Activated CD8-positive, alpha-beta T cell treated with anti-CD3 and anti-CD28 coated beads for 36 hours (primary cell): ENCODE data around the gene FOLR2. TPM values are rescaled to one million over a fixed set of nuclear protein-coding genes. Genes with fewer than 3 reads are reported as not detected.

Experiments
- ATAC-seq: fragments of 200-7000 bp; cut with Tn5 transposase; one replicate; pipeline ENCODE4 v1.10.0; 2021; ENCODE audit warnings: mild to moderate bottlenecking, moderate library complexity
- CTCF ChIA-PET: fragments of 350-600 bp; sonication (Branson Sonifier 250); formaldehyde crosslinking; loops from one replicate; lab custom pipeline; 2021; ENCODE audit warnings: antibody characterized with exemption; lab: Charles Lee
- POLR2A ChIA-PET: fragments of 350-600 bp; sonication (Branson Sonifier 250); formaldehyde crosslinking; loops from one replicate; lab custom pipeline; 2021; ENCODE audit warnings: antibody characterized with exemption; lab: Charles Lee
- DNase-seq: peaks from one replicate; pipeline ENCODE4 v3.0.0-alpha.2; 2020
- H3K27ac Mint-ChIP-seq: one replicate; pipeline ENCODE4 v1.8.0; 2021; ENCODE audit warnings: mild to moderate bottlenecking, mixed read lengths
- H3K27me3 Mint-ChIP-seq: one replicate; pipeline ENCODE4 v1.8.0; 2021; ENCODE audit warnings: mixed read lengths
- H3K36me3 Mint-ChIP-seq: one replicate; pipeline ENCODE4 v1.8.0; 2021; ENCODE audit warnings: low read depth, mixed read lengths
- H3K4me1 Mint-ChIP-seq: one replicate; pipeline ENCODE4 v1.8.0; 2021; ENCODE audit warnings: low read depth, mixed read lengths
- H3K4me3 Mint-ChIP-seq: one replicate; pipeline ENCODE4 v1.8.0; 2021; ENCODE audit warnings: mild to moderate bottlenecking, moderate library complexity, mixed read lengths
- H3K9me3 Mint-ChIP-seq: one replicate; pipeline ENCODE4 v1.8.0; 2021; ENCODE audit warnings: mixed read lengths
- intact Hi-C: fragments of 100-400 bp; cut with micrococcal nuclease; formaldehyde crosslinking; loops from one replicate; pipeline ENCODE4 v1.10.0; 2022
- total RNA-seq, 2 experiments: library from RNA; stranded (reverse); gene quantifications; one replicate each; pipeline ENCODE4 v1.2.3, GENCODE V29; 2021
- TF ChIP-seq, protein P1 (sequence below): fragments of 200-600 bp; IDR thresholded peaks from one replicate; pipeline ENCODE4 v1.8.0; 2022; ENCODE audit warnings: antibody characterized with exemption, mild to moderate bottlenecking

FOLR2 gene
- total RNA-seq, 2 experiments from 2014 or later = not detected

GRCh38 chr11:72228229-72228843 lies 11.7 kb downstream of the FOLR2 start:
- CTCF ChIA-PET = no interaction called here

DNA sequence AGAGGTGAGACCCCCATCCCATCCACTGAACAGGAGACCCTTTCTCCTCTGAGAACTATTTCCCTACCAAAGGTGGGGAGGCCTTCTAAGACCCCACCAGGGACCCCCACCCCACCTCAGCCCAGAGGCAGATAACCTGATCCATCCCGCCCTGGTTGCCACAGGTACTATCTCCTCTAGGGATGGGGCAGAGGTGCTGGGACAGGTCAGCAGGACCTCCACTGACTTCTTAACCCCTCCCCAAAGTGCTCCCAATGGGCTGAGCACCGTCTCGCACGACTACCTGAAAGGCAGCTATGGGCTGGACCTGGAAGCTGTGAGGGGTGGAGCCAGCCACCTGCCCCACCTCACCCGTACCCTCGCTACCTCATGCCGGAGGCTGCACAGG lies 12.2 kb downstream of the FOLR2 start:
- H3K9me3 Mint-ChIP-seq = no peaks in the 10 kb centered on the region
- H3K4me1 Mint-ChIP-seq = peaks cover 13% of the 10 kb centered on the region
- H3K4me3 Mint-ChIP-seq = no peak overlapping the region
- POLR2A ChIA-PET = no interaction called here
- peaks cover 2% of the 10 kb centered on the region for H3K36me3 Mint-ChIP-seq
- no peaks in the 10 kb centered on the region for H3K27me3 Mint-ChIP-seq
- TF ChIP-seq, protein P1, sequence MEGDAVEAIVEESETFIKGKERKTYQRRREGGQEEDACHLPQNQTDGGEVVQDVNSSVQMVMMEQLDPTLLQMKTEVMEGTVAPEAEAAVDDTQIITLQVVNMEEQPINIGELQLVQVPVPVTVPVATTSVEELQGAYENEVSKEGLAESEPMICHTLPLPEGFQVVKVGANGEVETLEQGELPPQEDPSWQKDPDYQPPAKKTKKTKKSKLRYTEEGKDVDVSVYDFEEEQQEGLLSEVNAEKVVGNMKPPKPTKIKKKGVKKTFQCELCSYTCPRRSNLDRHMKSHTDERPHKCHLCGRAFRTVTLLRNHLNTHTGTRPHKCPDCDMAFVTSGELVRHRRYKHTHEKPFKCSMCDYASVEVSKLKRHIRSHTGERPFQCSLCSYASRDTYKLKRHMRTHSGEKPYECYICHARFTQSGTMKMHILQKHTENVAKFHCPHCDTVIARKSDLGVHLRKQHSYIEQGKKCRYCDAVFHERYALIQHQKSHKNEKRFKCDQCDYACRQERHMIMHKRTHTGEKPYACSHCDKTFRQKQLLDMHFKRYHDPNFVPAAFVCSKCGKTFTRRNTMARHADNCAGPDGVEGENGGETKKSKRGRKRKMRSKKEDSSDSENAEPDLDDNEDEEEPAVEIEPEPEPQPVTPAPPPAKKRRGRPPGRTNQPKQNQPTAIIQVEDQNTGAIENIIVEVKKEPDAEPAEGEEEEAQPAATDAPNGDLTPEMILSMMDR = no peak
- intact Hi-C loops = no loop called here
- DNase-seq = no peak
- CTCF ChIA-PET = no interaction called here
- ATAC-seq = no peak
- H3K27ac Mint-ChIP-seq = no peak overlapping the region

More at GRCh38 chr11:72228229-72228843, 11.7 kb downstream of the FOLR2 start:
- Mint-ChIP-seq H3K36me3 (peaks cover 2% of the 10 kb centered on the region), H3K4me3 (no peak overlapping the region), H3K27me3 (no peaks in the 10 kb centered on the region), H3K4me1 (peaks cover 13% of the 10 kb centered on the region), H3K9me3 (no peaks in the 10 kb centered on the region), H3K27ac (no peak overlapping the region)
- ATAC-seq (no peak), DNase-seq (no peak)
- TF ChIP-seq, protein P1 = no peak
- POLR2A ChIA-PET = interaction anchor here (0.6 to 1.1 kb wide), 2 partner anchors 12 to 20 kb away, joined by 3 read pairs; no protein-coding TSS in a partner anchor
- intact Hi-C loops = no loop called here

DNA sequence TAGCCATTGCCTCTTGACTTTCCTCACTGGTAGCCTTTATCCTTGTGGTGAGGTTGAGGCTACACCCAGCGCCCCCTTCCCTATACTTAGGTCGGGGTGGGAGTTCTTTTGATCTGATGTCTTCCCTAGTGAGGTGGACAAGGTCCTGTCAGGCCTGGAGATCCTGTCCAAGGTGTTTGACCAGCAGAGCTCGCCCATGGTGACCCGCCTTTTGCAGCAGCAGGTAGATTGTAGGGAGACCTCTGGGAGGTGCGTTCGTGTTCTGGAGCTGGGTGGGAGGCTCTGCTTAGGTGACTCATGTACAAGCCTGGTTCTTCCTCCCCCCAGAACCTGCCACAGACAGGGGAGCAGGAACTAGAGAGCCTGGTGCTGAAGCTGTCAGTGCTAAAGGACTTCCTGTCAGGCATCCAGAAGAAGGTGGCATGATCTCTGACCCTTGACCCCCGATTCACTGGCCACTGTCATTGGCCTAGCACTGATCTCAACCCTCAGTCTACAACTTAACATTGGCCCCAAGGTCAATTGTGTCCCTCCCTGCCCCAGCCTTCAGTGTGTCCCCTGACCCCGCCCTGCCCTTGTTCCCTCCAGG lies 12.8 kb downstream of the FOLR2 start:
- no peak for DNase-seq
- TF ChIP-seq, protein P1 = no peak
- no peak overlapping the region for H3K4me3 Mint-ChIP-seq
- ChIA-PET POLR2A (interaction anchor here (1.0 kb wide), 1 partner anchor 113 kb away, joined by 3 read pairs; no protein-coding TSS in a partner anchor), CTCF (interaction anchor here (0.8 kb wide), 1 partner anchor 9 kb away, joined by 3 read pairs; no protein-coding TSS in a partner anchor)
- no peaks in the 10 kb centered on the region for H3K27me3 Mint-ChIP-seq
- H3K36me3 Mint-ChIP-seq = peaks cover 5% of the 10 kb centered on the region
- peaks cover 13% of the 10 kb centered on the region for H3K4me1 Mint-ChIP-seq
- no peak overlapping the region for H3K27ac Mint-ChIP-seq
- H3K9me3 Mint-ChIP-seq = no peaks in the 10 kb centered on the region
- no peak for ATAC-seq
- intact Hi-C loops = no loop called here

GRCh38 chr11:72229925-72230763 lies 13.6 kb downstream of the FOLR2 start:
- intact Hi-C loops = no loop called here
- Mint-ChIP-seq H3K9me3 (no peaks in the 10 kb centered on the region), H3K4me3 (no peak overlapping the region), H3K27ac (no peak overlapping the region), H3K27me3 (no peaks in the 10 kb centered on the region), H3K4me1 (peaks cover 13% of the 10 kb centered on the region), H3K36me3 (peaks cover 5% of the 10 kb centered on the region)
- DNase-seq (no peak), ATAC-seq (no peak)
- ChIA-PET POLR2A (interaction anchor here (1.0 kb wide), 1 partner anchor 112 kb away, joined by 3 read pairs; no protein-coding TSS in a partner anchor), CTCF (interaction anchor here (0.8 kb wide), 1 partner anchor 8 kb away, joined by 3 read pairs; no protein-coding TSS in a partner anchor)
- TF ChIP-seq, protein P1 = no peak
